ENCODE results near the gene RIT1.

Gene RIT1

DNA sequence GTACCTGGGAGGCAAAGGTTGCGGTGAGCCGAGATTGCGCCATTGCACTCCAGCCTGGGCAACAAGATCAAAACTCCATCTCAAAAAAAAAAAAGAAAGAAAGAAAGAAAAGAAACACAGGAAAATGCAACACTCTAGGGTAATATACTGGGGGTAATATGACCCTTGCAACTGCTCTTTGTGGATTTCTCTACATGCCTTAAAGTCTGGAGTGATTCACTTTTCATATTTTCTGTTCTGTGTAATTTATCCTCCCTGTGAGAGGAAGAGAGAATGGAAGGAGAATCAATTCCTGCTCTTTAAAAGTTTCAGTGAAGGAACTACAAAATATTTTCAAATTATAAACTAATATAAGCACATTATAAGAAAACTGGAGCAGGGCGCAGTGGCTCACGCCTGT lies 22.7 kb downstream of the RIT1 start:
- Histone ChIP-seq H3K27ac (ENCODE audit: low read length) (no peak overlapping the region), H3K4me1 (ENCODE audit: control insufficient read depth in 1 of 2, insufficient read depth in 2 of 2, low read length in 2 of 2) (no peaks in the 10 kb centered on the region), H3K36me3 (ENCODE audit: control insufficient read depth in 1 of 2, insufficient read depth in 2 of 2, low read length in 2 of 2) (peaks cover 0 to 16% of the 10 kb centered on the region in 2 donors), H3K27me3 (ENCODE audit: low read depth, low read length) (no peaks in the 10 kb centered on the region), H3K9me3 (ENCODE audit: control insufficient read depth in 1 of 2, low read length in 2 of 2) (no peaks in the 10 kb centered on the region), H3K4me3 (ENCODE audit: low read depth in 1 of 2, low read length in 2 of 2) (no peak overlapping the region)

DNA sequence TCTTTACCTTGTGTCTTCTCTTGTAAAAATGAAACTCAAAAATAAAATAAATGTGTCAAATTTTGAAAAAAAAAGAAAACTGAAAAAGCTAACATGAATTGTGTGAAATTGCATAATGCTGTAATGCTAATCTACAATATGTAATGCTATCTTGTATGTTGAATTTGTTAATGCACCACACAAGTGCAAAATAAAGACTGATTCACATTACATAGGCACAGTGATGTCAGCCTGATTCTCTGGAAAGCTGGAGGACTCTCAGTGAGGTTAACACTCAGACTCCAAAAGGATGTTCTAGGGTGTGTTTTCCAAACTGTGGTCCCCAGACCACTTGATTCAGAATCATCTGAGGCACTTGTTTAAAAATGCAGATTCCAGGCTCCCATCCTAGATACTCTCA lies 26.2 kb downstream of the RIT1 start:
- no peaks in the 10 kb centered on the region for H3K4me1 ChIP-seq (ENCODE audit: control insufficient read depth in 1 of 2, insufficient read depth in 2 of 2, low read length in 2 of 2)
- no peak overlapping the region for H3K27ac ChIP-seq (ENCODE audit: low read length)
- H3K4me3 ChIP-seq (ENCODE audit: low read depth in 1 of 2, low read length in 2 of 2) = no peak overlapping the region
- peaks cover 4 to 25% of the 10 kb centered on the region in 2 donors for H3K36me3 ChIP-seq (ENCODE audit: control insufficient read depth in 1 of 2, insufficient read depth in 2 of 2, low read length in 2 of 2)
- H3K27me3 ChIP-seq (ENCODE audit: low read depth, low read length) = no peaks in the 10 kb centered on the region
- H3K9me3 ChIP-seq (ENCODE audit: control insufficient read depth in 1 of 2, low read length in 2 of 2) = no peaks in the 10 kb centered on the region

DNA sequence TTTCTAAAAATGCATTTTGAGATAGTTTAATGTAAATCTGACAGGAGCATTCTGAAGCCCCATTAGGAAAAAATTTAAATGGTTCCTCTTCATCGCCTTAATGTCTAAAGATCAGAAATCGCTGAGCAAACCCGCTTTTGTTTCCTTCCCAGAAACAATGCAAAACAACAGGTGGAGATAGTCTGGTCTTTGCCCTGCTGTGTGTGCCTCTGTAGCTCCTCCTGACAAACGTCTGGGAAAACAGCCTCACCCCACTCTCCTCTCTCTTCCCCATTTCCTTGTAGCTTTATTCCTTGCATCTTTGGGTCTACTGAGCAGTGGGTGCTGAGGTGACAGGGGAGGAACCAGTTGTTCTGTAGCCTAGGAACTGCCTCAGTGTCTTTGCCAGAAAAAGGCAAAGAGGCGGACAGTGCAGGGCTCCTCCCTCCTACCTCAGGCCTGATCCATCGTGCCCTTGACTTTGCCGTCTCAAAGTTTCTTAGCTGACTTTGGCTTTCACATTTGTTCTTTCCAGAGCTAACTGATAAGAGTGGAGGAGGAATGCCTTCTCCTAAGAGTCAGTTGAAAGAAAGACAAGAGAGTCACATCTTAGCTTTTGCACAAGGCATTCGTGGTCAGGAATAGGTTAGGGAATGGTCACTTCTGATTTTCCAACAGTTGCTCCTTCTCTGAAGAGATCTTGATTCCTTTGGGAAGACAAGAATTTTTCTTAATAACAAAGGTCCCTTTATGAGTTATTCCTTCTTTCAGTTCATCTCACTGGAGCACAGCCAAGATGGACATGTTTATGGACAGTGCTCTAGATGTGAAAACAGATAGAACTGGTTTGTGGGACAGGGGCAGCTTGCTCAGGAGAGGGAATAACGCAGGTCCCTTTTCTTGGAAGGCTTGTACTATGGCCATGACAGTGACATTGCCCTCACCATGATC lies 26.9 kb downstream of the RIT1 start:
- no peak overlapping the region for H3K27ac ChIP-seq (ENCODE audit: low read length)
- H3K27me3 ChIP-seq (ENCODE audit: low read depth, low read length) = no peaks in the 10 kb centered on the region
- no peak overlapping the region for H3K4me3 ChIP-seq (ENCODE audit: low read depth in 1 of 2, low read length in 2 of 2)
- no peaks in the 10 kb centered on the region for H3K9me3 ChIP-seq (ENCODE audit: control insufficient read depth in 1 of 2, low read length in 2 of 2)
- peaks cover 4 to 19% of the 10 kb centered on the region in 2 donors for H3K36me3 ChIP-seq (ENCODE audit: control insufficient read depth in 1 of 2, insufficient read depth in 2 of 2, low read length in 2 of 2)
- no peaks in the 10 kb centered on the region for H3K4me1 ChIP-seq (ENCODE audit: control insufficient read depth in 1 of 2, insufficient read depth in 2 of 2, low read length in 2 of 2)

DNA sequence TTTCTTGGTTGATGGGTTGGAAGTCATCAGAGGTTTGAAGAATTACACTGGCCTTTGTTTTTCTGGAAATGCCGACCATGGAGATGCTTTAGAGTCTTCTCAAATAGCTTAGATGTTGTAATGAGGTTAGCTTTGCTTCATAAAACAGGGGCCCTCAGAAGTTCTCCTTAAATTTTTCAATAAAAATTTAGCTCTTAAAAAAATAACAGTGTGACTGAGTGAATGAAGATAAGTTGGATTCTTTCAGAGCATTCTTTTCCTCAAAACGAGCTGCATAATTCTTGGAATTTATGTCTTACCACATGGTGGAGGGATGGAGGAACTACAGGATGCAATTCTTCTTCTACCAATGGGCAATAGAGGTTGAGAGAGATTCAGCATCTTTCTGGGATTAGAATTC lies 28.4 kb downstream of the RIT1 start:
- Histone ChIP-seq H3K36me3 (ENCODE audit: control insufficient read depth in 1 of 2, insufficient read depth in 2 of 2, low read length in 2 of 2) (peaks cover 4 to 19% of the 10 kb centered on the region in 2 donors), H3K9me3 (ENCODE audit: control insufficient read depth in 1 of 2, low read length in 2 of 2) (no peaks in the 10 kb centered on the region), H3K4me3 (ENCODE audit: low read depth in 1 of 2, low read length in 2 of 2) (no peak overlapping the region), H3K4me1 (ENCODE audit: control insufficient read depth in 1 of 2, insufficient read depth in 2 of 2, low read length in 2 of 2) (no peaks in the 10 kb centered on the region), H3K27me3 (ENCODE audit: low read depth, low read length) (no peaks in the 10 kb centered on the region), H3K27ac (ENCODE audit: low read length) (no peak overlapping the region)

DNA sequence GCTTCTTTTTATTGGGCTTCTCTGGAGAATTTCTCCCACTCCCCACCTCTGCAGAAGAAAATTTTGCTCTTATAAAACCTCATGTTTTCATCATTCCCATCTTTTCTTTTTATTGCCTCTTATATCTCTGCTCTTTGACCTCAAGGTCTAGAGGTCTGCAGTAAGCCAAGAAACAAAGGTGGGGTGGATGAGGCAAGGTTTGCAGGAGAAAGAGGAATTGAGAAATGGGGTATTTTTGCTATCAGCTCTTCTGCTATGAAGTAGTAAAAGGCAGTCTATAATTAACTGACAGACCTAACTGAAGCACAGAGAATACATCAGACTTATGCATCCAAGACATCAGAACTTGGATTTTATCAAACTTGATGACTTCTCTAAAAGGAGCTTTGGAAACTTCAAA lies 28.9 kb downstream of the RIT1 start:
- Histone ChIP-seq H3K27ac (ENCODE audit: low read length) (no peak overlapping the region), H3K4me1 (ENCODE audit: control insufficient read depth in 1 of 2, insufficient read depth in 2 of 2, low read length in 2 of 2) (no peaks in the 10 kb centered on the region), H3K4me3 (ENCODE audit: low read depth in 1 of 2, low read length in 2 of 2) (no peak overlapping the region), H3K36me3 (ENCODE audit: control insufficient read depth in 1 of 2, insufficient read depth in 2 of 2, low read length in 2 of 2) (peaks cover 4 to 19% of the 10 kb centered on the region in 2 donors), H3K9me3 (ENCODE audit: control insufficient read depth in 1 of 2, low read length in 2 of 2) (no peaks in the 10 kb centered on the region), H3K27me3 (ENCODE audit: low read depth, low read length) (no peaks in the 10 kb centered on the region)

DNA sequence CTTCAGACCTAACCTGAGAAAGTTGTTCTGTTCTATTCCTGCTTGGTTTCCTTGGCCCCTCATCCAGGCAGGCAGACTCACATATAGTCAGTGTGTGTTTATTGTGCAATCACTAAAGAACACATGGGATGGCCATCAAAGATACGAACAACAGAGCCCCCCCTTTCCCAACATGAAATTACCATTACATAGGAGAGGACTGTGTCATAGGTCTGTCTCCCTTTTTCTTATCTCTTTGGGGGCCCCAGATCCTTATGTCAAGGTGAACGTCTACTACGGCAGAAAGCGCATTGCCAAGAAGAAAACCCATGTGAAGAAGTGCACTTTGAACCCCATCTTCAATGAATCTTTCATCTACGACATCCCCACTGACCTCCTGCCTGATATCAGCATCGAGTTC lies 30.2 kb downstream of the RIT1 start:
- no peaks in the 10 kb centered on the region for H3K9me3 ChIP-seq (ENCODE audit: control insufficient read depth in 1 of 2, low read length in 2 of 2)
- H3K4me1 ChIP-seq (ENCODE audit: control insufficient read depth in 1 of 2, insufficient read depth in 2 of 2, low read length in 2 of 2) = no peaks in the 10 kb centered on the region
- no peaks in the 10 kb centered on the region for H3K27me3 ChIP-seq (ENCODE audit: low read depth, low read length)
- no peak overlapping the region for H3K4me3 ChIP-seq (ENCODE audit: low read depth in 1 of 2, low read length in 2 of 2)
- peaks cover 4 to 19% of the 10 kb centered on the region in 2 donors for H3K36me3 ChIP-seq (ENCODE audit: control insufficient read depth in 1 of 2, insufficient read depth in 2 of 2, low read length in 2 of 2)
- no peak overlapping the region for H3K27ac ChIP-seq (ENCODE audit: low read length)

DNA sequence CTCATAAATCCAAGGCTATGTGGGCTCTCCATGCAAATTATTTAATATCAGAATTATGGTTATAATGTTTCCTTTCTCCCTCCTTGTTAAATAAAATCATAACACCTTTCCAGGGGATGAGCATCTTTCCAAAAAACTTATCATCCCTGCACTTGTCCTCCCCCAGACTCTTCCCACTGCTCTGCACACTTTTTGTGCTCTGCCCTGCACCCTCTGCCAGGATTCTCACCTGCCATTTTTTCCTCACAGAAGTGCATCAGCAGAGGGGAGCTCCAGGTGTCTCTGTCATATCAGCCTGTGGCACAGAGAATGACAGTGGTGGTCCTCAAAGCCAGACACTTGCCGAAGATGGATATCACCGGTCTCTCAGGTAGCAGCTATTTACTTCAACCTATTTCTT lies 30.9 kb downstream of the RIT1 start:
- Histone ChIP-seq H3K36me3 (ENCODE audit: control insufficient read depth in 1 of 2, insufficient read depth in 2 of 2, low read length in 2 of 2) (peaks cover 4 to 15% of the 10 kb centered on the region in 2 donors), H3K27me3 (ENCODE audit: low read depth, low read length) (no peaks in the 10 kb centered on the region), H3K4me3 (ENCODE audit: low read depth in 1 of 2, low read length in 2 of 2) (no peak overlapping the region), H3K9me3 (ENCODE audit: control insufficient read depth in 1 of 2, low read length in 2 of 2) (no peaks in the 10 kb centered on the region), H3K4me1 (ENCODE audit: control insufficient read depth in 1 of 2, insufficient read depth in 2 of 2, low read length in 2 of 2) (no peaks in the 10 kb centered on the region), H3K27ac (ENCODE audit: low read length) (no peak overlapping the region)

DNA sequence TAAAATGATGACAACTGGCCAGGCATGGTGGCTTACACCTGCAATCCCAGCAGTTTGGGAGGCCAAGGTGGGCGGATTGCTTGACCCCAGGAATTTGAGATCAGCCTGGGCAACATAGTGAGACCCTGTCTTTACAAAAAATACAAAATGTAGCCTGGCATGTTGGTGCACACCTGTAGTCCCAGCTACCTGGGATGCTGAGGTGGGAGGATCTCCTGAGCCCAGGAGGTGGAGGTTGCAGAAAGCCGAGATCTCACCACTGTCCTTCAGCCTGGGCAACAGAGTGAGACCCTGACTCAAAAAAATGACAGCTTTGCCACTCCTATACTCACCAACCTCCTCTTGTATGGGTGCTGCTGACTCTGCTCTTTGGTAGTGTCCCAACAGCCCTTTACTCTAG lies 33.2 kb downstream of the RIT1 start:
- no peaks in the 10 kb centered on the region for H3K27me3 ChIP-seq (ENCODE audit: low read depth, low read length)
- H3K27ac ChIP-seq (ENCODE audit: low read length) = no peak overlapping the region
- peaks cover 4 to 15% of the 10 kb centered on the region in 2 donors for H3K36me3 ChIP-seq (ENCODE audit: control insufficient read depth in 1 of 2, insufficient read depth in 2 of 2, low read length in 2 of 2)
- no peak overlapping the region for H3K4me3 ChIP-seq (ENCODE audit: low read depth in 1 of 2, low read length in 2 of 2)
- H3K9me3 ChIP-seq (ENCODE audit: control insufficient read depth in 1 of 2, low read length in 2 of 2) = no peaks in the 10 kb centered on the region
- no peaks in the 10 kb centered on the region for H3K4me1 ChIP-seq (ENCODE audit: control insufficient read depth in 1 of 2, insufficient read depth in 2 of 2, low read length in 2 of 2)

DNA sequence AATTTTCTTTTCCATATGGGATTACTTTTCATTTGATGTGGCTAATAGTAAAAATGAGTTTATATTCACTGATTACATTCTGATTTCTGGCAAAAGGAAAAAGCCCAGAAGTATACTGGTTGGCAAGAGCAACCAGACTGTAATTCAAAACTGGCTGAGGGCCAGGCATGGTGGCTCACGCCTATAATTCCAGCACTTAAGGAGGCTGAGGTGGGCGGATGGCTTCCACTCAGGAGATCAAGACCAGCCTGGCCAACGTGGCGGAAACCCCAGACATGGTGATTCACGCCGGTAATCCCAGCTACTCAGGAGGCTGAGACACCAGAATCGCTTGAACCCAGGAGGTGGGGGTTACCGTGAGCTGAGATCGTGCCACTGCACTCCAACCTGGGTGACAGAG lies 37.3 kb downstream of the RIT1 start:
- Histone ChIP-seq H3K27ac (ENCODE audit: low read length) (no peak overlapping the region), H3K36me3 (ENCODE audit: control insufficient read depth in 1 of 2, insufficient read depth in 2 of 2, low read length in 2 of 2) (no peaks in the 10 kb centered on the region), H3K4me1 (ENCODE audit: control insufficient read depth in 1 of 2, insufficient read depth in 2 of 2, low read length in 2 of 2) (no peaks in the 10 kb centered on the region), H3K27me3 (ENCODE audit: low read depth, low read length) (no peaks in the 10 kb centered on the region), H3K4me3 (ENCODE audit: low read depth in 1 of 2, low read length in 2 of 2) (no peak overlapping the region), H3K9me3 (ENCODE audit: control insufficient read depth in 1 of 2, low read length in 2 of 2) (no peaks in the 10 kb centered on the region)

DNA sequence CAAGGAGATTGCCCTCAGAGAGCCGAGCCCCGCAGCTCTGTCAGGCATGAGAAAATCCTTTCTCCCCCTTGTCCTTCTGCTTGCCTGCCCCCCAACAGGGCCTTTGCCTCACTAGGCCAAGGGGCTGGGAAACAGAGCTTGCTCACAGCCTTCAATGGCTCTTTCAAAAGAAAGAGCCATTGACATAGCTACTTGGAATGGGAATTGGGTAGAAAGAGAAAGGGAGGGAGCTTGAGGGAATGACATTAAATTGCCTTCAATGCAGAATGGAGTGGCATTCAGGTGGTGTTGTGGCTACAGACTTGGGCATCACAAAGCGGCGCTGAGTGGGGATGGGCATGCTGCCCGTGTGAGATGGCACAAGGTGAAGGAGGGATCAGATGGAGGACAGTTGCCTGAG lies 38.6 kb downstream of the RIT1 start:
- Histone ChIP-seq H3K27me3 (ENCODE audit: low read depth, low read length) (no peaks in the 10 kb centered on the region), H3K4me3 (ENCODE audit: low read depth in 1 of 2, low read length in 2 of 2) (no peak overlapping the region), H3K27ac (ENCODE audit: low read length) (no peak overlapping the region), H3K36me3 (ENCODE audit: control insufficient read depth in 1 of 2, insufficient read depth in 2 of 2, low read length in 2 of 2) (peaks cover 0 to 6% of the 10 kb centered on the region in 2 donors), H3K9me3 (ENCODE audit: control insufficient read depth in 1 of 2, low read length in 2 of 2) (no peaks in the 10 kb centered on the region), H3K4me1 (ENCODE audit: control insufficient read depth in 1 of 2, insufficient read depth in 2 of 2, low read length in 2 of 2) (no peaks in the 10 kb centered on the region)

DNA sequence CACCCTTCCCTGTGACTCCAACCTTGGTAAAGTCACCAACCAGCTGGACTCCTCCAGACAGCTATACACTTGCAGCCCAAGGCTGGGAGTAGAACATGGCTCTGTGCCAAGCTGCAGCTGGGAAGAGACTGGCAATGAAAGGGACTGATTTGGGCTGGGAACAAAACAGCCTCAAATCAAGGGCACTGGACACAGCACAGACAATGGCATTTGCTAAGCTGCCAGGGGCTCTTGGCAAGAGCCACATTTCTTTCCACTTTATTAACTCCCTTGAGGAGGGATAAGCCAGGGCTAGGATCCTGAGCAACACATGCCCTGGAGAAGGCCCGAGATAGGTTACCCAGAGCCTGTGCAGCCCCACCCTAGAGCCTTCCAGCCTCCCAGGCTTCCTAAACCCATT lies 39.8 kb downstream of the RIT1 start:
- Histone ChIP-seq H3K27ac (ENCODE audit: low read length) (no peak overlapping the region), H3K4me3 (ENCODE audit: low read depth in 1 of 2, low read length in 2 of 2) (no peak overlapping the region), H3K9me3 (ENCODE audit: control insufficient read depth in 1 of 2, low read length in 2 of 2) (no peaks in the 10 kb centered on the region), H3K4me1 (ENCODE audit: control insufficient read depth in 1 of 2, insufficient read depth in 2 of 2, low read length in 2 of 2) (no peaks in the 10 kb centered on the region), H3K27me3 (ENCODE audit: low read depth, low read length) (no peaks in the 10 kb centered on the region), H3K36me3 (ENCODE audit: control insufficient read depth in 1 of 2, insufficient read depth in 2 of 2, low read length in 2 of 2) (peaks cover 0 to 6% of the 10 kb centered on the region in 2 donors)

DNA sequence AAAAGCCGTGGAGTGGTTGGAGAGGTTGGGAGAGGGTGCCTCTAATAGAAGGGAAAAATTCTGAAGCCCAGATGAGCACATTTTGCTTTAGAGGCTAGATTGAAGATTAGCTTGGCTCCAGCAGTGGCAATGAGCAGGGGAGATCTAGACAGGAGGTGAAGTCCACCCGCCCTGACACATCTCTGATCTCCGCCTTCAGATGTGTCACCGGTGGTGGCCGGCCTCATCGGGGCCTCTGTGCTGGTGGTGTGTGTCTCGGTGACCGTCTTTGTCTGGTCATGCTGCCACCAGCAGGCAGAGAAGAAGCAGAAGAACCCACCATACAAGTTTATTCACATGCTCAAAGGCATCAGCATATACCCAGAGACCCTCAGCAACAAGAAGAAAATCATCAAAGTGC lies 43.4 kb downstream of the RIT1 start:
- Histone ChIP-seq H3K27me3 (ENCODE audit: low read depth, low read length) (no peaks in the 10 kb centered on the region), H3K36me3 (ENCODE audit: control insufficient read depth in 1 of 2, insufficient read depth in 2 of 2, low read length in 2 of 2) (peaks cover 0 to 6% of the 10 kb centered on the region in 2 donors), H3K4me1 (ENCODE audit: control insufficient read depth in 1 of 2, insufficient read depth in 2 of 2, low read length in 2 of 2) (no peaks in the 10 kb centered on the region), H3K27ac (ENCODE audit: low read length) (no peak overlapping the region), H3K9me3 (ENCODE audit: control insufficient read depth in 1 of 2, low read length in 2 of 2) (no peaks in the 10 kb centered on the region), H3K4me3 (ENCODE audit: low read depth in 1 of 2, low read length in 2 of 2) (no peak overlapping the region)
